ENCODE data around the gene B3GAT1.

The B3GAT1 gene

GRCh38 chr11:134385171-134385570, 26.9 kb downstream of the B3GAT1 start:
- H3K4me3 ChIP-seq, result no peak overlapping the region
- no peaks in the 10 kb centered on the region for H3K27me3 ChIP-seq (ENCODE audit: low read depth)
- H3K36me3 ChIP-seq (replicated peaks), result no peaks in the 10 kb centered on the region
- in situ Hi-C loops (cut with MboI; ENCODE audit: low sequenced_read_pairs), result no loop called here
- no peaks in the 10 kb centered on the region for H3K4me1 ChIP-seq
- no peak for DNase-seq (ENCODE audit: low spot score in 2 of 2)
- H3K9me3 ChIP-seq, result no peaks in the 10 kb centered on the region

DNA sequence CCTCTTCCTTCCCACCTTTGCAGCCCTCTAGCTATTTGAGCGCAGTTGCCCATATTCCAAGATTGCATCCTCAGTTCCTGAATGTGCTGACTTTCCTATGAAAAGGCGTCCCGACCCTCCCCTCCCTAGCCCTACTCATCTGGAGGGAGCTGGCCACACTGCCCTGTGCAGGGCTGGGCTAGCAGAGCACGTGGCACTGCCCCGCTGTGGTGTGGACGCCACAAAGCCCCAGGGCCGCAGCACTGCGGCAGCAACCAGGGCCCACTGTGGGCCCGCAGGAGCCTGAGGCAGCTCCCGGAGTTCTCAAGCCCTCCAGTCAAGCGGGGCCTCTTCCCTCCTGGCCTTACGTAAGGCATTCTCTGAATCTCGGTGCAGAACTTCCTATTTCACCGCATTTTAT, 27.6 kb downstream of the B3GAT1 start:
- in situ Hi-C loops (cut with MboI; ENCODE audit: low sequenced_read_pairs), result no loop called here
- Histone ChIP-seq H3K36me3 (replicated peaks) (no peaks in the 10 kb centered on the region), H3K4me1 (no peaks in the 10 kb centered on the region), H3K9me3 (no peaks in the 10 kb centered on the region), H3K27me3 (ENCODE audit: low read depth) (no peaks in the 10 kb centered on the region), H3K4me3 (no peak overlapping the region)
- DNase-seq (ENCODE audit: low spot score in 2 of 2), result no peak

GRCh38 chr11:134383576-134384221, 28.3 kb downstream of the B3GAT1 start:
- in situ Hi-C loops (cut with MboI; ENCODE audit: low sequenced_read_pairs), result no loop called here
- H3K9me3 ChIP-seq, result no peaks in the 10 kb centered on the region
- no peak overlapping the region for H3K4me3 ChIP-seq
- H3K36me3 ChIP-seq (replicated peaks), result no peaks in the 10 kb centered on the region
- no peaks in the 10 kb centered on the region for H3K4me1 ChIP-seq
- DNase-seq (ENCODE audit: low spot score in 2 of 2), result no peak
- no peaks in the 10 kb centered on the region for H3K27me3 ChIP-seq (ENCODE audit: low read depth)

DNA sequence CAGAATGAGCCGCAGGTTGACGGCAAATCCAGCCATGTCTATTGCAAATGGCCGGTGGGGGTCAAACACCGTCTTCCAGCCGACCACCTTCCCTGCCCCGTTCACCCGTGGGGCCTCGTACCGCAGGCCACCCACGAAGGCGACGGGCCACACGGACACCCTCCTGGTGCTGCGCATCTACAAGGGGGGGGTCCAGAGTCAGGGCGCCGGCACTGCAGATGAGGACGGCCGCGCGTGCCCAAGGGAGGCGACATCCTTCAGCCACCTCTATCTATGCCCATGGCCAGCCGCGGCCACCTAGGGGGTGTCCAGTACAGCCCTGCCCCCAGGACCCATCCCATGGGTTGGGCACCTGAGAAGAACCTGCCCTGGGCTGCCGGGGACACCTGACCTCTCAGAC, 29.2 kb downstream of the B3GAT1 start:
- H3K4me3 ChIP-seq, result no peak overlapping the region
- no peaks in the 10 kb centered on the region for H3K27me3 ChIP-seq (ENCODE audit: low read depth)
- H3K4me1 ChIP-seq, result no peaks in the 10 kb centered on the region
- no peaks in the 10 kb centered on the region for H3K9me3 ChIP-seq
- in situ Hi-C loops (cut with MboI; ENCODE audit: low sequenced_read_pairs), result no loop called here
- no peak for DNase-seq (ENCODE audit: low spot score in 2 of 2)
- H3K36me3 ChIP-seq (replicated peaks), result no peaks in the 10 kb centered on the region

DNA sequence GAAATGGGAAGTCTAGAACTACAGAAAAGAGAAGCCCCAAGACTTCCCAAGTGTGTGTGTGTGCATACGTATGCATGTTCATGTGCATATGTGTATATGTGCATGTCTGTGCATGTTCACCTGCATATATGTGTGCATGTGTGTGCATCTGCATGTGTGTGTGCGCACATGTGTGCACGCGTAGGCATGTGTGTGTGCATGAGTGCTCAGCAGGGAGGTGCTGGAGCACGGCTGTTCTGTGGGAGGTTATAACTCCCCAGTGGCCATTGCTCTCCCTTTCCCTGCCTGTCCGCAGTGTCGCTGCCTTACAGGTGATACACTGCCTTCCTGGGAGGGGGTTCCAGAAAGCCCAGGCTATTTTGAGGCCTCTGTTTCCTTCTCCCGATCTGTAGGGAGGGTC, 29.8 kb downstream of the B3GAT1 start:
- Histone ChIP-seq H3K4me1 (no peaks in the 10 kb centered on the region), H3K27me3 (ENCODE audit: low read depth) (no peaks in the 10 kb centered on the region), H3K4me3 (no peak overlapping the region), H3K36me3 (replicated peaks) (no peaks in the 10 kb centered on the region), H3K9me3 (no peaks in the 10 kb centered on the region)
- in situ Hi-C loops (cut with MboI; ENCODE audit: low sequenced_read_pairs), result no loop called here
- no peak for DNase-seq (ENCODE audit: low spot score in 2 of 2)

DNA sequence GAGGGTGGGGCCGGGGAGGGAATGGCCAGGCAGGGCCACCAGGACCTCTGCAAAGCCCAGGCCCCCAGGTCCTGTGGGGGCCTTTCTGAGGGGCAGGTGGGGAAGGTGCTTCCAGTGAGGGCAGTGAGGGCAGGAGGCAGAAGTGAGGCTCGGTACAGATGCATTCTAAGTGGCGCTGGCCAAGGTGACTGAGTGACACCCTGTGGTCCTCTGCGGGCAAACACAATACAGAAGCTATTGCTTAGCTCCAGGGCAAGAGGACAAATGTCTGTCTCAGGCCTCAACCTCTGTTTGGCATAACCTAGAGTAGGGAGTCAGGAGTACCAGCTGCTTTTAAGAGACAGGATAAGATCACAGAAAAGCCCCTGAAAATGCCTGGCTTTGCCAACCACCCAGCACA, 31.3 kb downstream of the B3GAT1 start:
- Histone ChIP-seq H3K4me1 (no peaks in the 10 kb centered on the region), H3K36me3 (replicated peaks) (no peaks in the 10 kb centered on the region), H3K4me3 (no peak overlapping the region), H3K9me3 (no peaks in the 10 kb centered on the region), H3K27me3 (ENCODE audit: low read depth) (no peaks in the 10 kb centered on the region)
- in situ Hi-C loops (cut with MboI; ENCODE audit: low sequenced_read_pairs), result no loop called here
- DNase-seq (ENCODE audit: low spot score in 2 of 2), result no peak

DNA sequence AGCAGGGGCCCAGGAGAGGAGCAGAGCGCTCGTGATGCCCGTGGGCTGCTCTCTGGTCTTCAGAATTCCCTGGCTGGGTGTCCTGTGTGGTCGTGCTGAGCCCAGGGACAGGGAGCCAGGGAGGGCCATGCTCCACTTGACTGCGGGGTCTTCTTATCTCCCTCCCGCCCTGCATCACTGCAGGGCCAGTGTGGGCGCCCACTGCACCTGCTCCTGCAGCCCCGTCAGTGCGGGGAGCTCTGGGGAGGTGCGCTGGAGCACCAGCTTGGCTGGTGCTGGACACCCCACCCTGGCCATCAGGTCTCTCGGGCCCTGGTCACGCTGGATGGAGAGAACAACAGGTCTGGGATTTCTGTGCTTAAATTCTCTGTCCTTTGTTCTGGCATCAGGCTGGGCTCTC, 31.8 kb downstream of the B3GAT1 start:
- H3K9me3 ChIP-seq, result no peaks in the 10 kb centered on the region
- no peaks in the 10 kb centered on the region for H3K4me1 ChIP-seq
- H3K36me3 ChIP-seq (replicated peaks), result no peaks in the 10 kb centered on the region
- in situ Hi-C loops (cut with MboI; ENCODE audit: low sequenced_read_pairs), result no loop called here
- H3K27me3 ChIP-seq (ENCODE audit: low read depth), result no peaks in the 10 kb centered on the region
- no peak for DNase-seq (ENCODE audit: low spot score in 2 of 2)
- H3K4me3 ChIP-seq, result no peak overlapping the region

DNA sequence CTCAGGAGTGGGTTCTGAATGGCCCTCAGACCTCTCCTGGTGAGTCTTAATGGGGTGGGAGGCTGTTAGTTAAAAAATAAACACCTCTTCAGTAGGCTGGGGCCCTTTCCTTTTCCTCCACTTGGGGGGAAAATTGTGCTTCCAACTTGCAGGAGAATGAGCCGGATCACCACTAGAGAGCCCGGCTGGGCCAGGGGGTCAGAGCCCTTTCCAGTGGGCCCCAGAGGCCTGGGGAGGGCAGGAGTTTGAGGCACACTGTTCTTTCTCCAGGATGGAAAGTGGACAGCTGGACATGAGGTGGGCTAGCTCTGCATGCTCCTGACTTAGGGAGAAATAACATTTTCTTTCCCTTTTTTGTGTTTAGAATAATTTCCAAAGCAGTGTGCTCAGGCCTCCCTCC, 32.8 kb downstream of the B3GAT1 start:
- no peak overlapping the region for H3K4me3 ChIP-seq
- H3K9me3 ChIP-seq, result no peaks in the 10 kb centered on the region
- DNase-seq (ENCODE audit: low spot score in 2 of 2), result no peak
- H3K36me3 ChIP-seq (replicated peaks), result no peaks in the 10 kb centered on the region
- H3K27me3 ChIP-seq (ENCODE audit: low read depth), result no peaks in the 10 kb centered on the region
- in situ Hi-C loops (cut with MboI; ENCODE audit: low sequenced_read_pairs), result no loop called here
- H3K4me1 ChIP-seq, result no peaks in the 10 kb centered on the region

DNA sequence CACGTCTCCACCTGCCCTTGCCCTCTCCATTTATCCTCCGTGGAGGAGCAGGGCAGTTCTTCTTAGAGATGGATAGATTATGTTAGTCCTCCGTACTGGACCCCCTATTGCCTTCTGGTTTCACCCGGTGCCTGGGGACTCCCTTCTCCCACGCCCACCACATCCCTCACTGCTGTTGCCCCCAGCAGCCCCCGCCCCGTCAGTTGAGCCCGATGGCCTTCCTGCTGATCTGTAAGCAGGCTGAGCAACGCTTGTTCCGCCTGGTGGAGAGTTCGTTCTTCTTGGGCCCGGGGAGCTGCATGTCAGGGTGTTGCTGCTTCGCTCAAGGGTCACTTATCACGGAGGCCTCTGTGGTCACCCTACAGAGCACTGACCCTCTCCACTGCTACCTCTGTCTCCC, 34.2 kb downstream of the B3GAT1 start:
- Histone ChIP-seq H3K27me3 (ENCODE audit: low read depth) (no peaks in the 10 kb centered on the region), H3K4me1 (no peaks in the 10 kb centered on the region), H3K9me3 (no peaks in the 10 kb centered on the region)

DNA sequence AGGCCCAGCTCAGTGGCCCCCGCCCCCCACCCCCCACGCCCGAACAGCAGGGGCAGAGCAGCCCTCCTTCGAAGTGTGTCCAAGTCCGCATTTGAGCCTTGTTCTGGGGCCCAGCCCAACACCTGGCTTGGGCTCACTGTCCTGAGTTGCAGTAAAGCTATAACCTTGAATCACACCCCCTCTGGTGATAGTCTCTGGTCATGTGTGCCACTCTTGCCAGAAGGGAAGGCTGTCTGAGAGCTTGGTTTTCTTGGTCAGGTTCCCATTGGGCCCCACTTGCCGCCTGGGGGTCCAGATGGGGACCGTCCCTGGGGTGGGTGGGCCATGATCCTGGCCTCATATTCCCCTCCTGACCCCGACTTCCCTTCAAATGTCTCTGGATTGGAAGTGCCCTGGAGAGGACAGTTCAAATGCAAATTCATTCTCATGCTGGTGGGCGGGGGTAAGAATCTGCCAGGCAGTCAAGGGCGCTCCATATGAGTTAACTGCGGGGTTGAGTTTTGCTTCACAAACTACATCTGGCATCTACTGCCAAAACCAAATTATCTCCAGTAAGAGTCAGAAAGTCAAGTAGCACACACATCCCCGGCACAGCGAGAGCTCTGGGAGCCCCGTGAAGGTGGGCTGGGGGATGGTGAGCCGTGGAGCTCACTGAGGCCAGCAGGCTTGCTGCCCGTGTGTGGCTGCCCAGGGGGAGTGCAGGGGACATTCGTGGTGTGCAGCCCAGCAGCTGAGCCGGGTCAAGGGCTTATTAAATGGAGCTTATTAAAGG, 35.7 kb downstream of the B3GAT1 start:
- Histone ChIP-seq H3K4me3 (no peak overlapping the region), H3K9me3 (no peaks in the 10 kb centered on the region), H3K4me1 (no peaks in the 10 kb centered on the region), H3K27me3 (ENCODE audit: low read depth) (no peaks in the 10 kb centered on the region), H3K36me3 (replicated peaks) (peaks cover 4% of the 10 kb centered on the region; the same call in 1 of the 2 replicates)
- in situ Hi-C loops (cut with MboI; ENCODE audit: low sequenced_read_pairs), result no loop called here
- no peak for DNase-seq (ENCODE audit: low spot score in 2 of 2)

More for the DNA sequence above, 34.2 kb downstream of the B3GAT1 start:
- no peaks in the 10 kb centered on the region for H3K36me3 ChIP-seq (replicated peaks)
- DNase-seq (ENCODE audit: low spot score in 2 of 2), result no peak
- H3K4me3 ChIP-seq, result no peak overlapping the region
- in situ Hi-C loops (cut with MboI; ENCODE audit: low sequenced_read_pairs), result no loop called here

DNA sequence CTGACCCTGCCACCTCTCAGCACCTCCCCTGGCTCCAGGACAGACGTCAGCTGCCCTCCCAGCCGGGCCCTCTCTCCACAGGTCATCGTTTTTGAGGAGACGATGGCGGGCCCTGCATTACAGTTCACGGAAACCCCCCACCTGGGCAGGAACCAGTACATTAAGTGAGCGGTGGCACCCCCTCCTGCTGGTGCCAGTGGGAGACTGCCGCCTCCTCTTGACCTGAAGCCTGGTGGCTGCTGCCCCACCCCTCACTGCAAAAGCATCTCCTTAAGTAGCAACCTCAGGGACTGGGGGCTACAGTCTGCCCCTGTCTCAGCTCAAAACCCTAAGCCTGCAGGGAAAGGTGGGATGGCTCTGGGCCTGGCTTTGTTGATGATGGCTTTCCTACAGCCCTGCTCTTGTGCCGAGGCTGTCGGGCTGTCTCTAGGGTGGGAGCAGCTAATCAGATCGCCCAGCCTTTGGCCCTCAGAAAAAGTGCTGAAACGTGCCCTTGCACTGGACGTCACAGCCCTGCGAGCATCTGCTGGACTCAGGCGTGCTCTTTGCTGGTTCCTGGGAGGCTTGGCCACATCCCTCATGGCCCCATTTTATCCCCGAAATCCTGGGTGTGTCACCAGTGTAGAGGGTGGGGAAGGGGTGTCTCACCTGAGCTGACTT, 37.0 kb downstream of the B3GAT1 start:
- Histone ChIP-seq H3K4me3 (no peak overlapping the region), H3K9me3 (no peaks in the 10 kb centered on the region)
- in situ Hi-C loops (cut with MboI; ENCODE audit: low sequenced_read_pairs), result no loop called here

GRCh38 chr11:134374171-134374570, 37.9 kb downstream of the B3GAT1 start:
- H3K4me3 ChIP-seq, result no peak overlapping the region
- DNase-seq (ENCODE audit: low spot score in 2 of 2), result no peak
- H3K36me3 ChIP-seq (replicated peaks), result peaks cover 4% of the 10 kb centered on the region
- H3K9me3 ChIP-seq, result no peaks in the 10 kb centered on the region
- no peaks in the 10 kb centered on the region for H3K27me3 ChIP-seq (ENCODE audit: low read depth)
- no peaks in the 10 kb centered on the region for H3K4me1 ChIP-seq
- in situ Hi-C loops (cut with MboI; ENCODE audit: low sequenced_read_pairs), result no loop called here

More for the DNA sequence above, 37.0 kb downstream of the B3GAT1 start:
- H3K27me3 ChIP-seq (ENCODE audit: low read depth), result no peaks in the 10 kb centered on the region
- peaks cover 4% of the 10 kb centered on the region for H3K36me3 ChIP-seq (replicated peaks)
- DNase-seq (ENCODE audit: low spot score in 2 of 2), result no peak
- no peaks in the 10 kb centered on the region for H3K4me1 ChIP-seq

DNA sequence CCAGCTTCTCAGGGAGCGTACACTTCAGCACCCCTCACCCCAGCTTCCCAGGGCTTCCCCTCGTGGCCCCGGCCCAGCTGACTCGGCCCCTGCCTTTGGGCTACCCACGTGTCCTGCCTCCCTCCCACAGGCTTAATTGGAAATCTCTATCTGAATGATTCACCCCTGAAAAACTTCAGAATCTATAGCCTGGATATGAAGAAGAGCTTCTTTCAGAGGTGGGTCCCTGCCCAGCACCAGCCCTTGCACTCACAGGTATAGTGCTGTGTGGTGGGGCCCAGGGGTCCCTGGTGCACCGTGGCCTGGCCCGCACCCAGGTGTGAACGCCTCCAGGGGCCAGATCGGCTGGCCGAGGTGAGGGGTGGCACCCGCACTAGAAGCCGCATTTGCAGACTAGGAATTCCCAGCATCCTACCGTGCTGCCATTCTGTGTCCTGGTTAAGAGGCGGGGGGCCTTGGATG, 38.4 kb downstream of the B3GAT1 start:
- DNase-seq (ENCODE audit: low spot score in 2 of 2), result no peak
- H3K9me3 ChIP-seq, result no peaks in the 10 kb centered on the region
- H3K27me3 ChIP-seq (ENCODE audit: low read depth), result no peaks in the 10 kb centered on the region
- in situ Hi-C loops (cut with MboI; ENCODE audit: low sequenced_read_pairs), result no loop called here
- peaks cover 4% of the 10 kb centered on the region for H3K36me3 ChIP-seq (replicated peaks)
- no peaks in the 10 kb centered on the region for H3K4me1 ChIP-seq
- H3K4me3 ChIP-seq, result no peak overlapping the region

DNA sequence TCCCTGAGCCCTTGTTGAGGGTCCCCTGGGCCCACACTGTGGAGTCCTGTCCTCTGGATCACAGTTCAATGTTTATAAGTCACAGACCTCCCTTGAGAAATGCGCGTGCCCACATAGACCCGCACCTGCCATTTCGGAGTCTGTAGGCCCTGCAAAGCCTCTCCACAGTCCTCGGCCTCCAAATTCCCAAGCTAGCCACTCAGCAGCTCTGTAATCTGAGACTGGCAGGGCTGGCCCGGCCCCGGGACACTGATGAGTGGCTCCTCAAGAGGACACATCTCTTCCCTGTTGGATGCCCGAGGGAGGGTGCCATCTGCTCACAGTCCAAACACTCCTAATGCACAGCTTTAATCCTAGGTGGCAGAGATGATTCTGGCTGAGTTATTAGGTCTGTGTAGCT, 39.1 kb downstream of the B3GAT1 start:
- no peaks in the 10 kb centered on the region for H3K9me3 ChIP-seq
- H3K36me3 ChIP-seq (replicated peaks), result peaks cover 4% of the 10 kb centered on the region
- in situ Hi-C loops (cut with MboI; ENCODE audit: low sequenced_read_pairs), result no loop called here
- H3K4me1 ChIP-seq, result no peaks in the 10 kb centered on the region
- no peak overlapping the region for H3K4me3 ChIP-seq
- no peak for DNase-seq (ENCODE audit: low spot score in 2 of 2)
- no peaks in the 10 kb centered on the region for H3K27me3 ChIP-seq (ENCODE audit: low read depth)

All from HAP-1 (cell line).